Subcutaneous abdominal adipose tissue (tissue), 5 donors: ENCODE results near the gene MNDA.

Source experiments
- H3K27ac ChIP-seq: one replicate; pipeline ENCODE4 v1.7.0; 2013; ENCODE audit warnings: low read depth, mild to moderate bottlenecking, inconsistent platforms, low read length, moderate library complexity
- H3K27me3 ChIP-seq, 5 donors: one replicate each; pipeline ENCODE4 v1.7.0; 2013; ENCODE audit warnings: low read length in 5 of 5, inconsistent platforms in 1 of 5; ENCODE audit not compliant: control insufficient read depth in 5 of 5, insufficient read depth in 4 of 5
- H3K36me3 ChIP-seq, 5 donors: one replicate each; pipeline ENCODE4 v1.7.0; 2013; ENCODE audit warnings: low read length in 5 of 5; ENCODE audit not compliant: control insufficient read depth in 5 of 5, insufficient read depth in 5 of 5
- H3K4me1 ChIP-seq, 5 donors: one replicate each; pipeline ENCODE4 v1.7.0; 2013; ENCODE audit warnings: low read length in 5 of 5, mild to moderate bottlenecking in 3 of 5, moderate library complexity in 1 of 5; ENCODE audit not compliant: control insufficient read depth in 5 of 5, insufficient read depth in 5 of 5
- H3K4me3 ChIP-seq, 5 donors: one replicate each; pipeline ENCODE4 v1.7.0; 2013; ENCODE audit warnings: low read length in 5 of 5, low read depth in 1 of 5
- H3K9ac ChIP-seq, 5 donors: one replicate each; pipeline ENCODE4 v1.7.0; 2013; ENCODE audit warnings: low read length in 5 of 5, mild to moderate bottlenecking in 4 of 5, moderate library complexity in 3 of 5
- H3K9me3 ChIP-seq, 5 donors: one replicate each; pipeline ENCODE4 v1.7.0; 2013; ENCODE audit warnings: low read length in 5 of 5; ENCODE audit not compliant: control insufficient read depth in 5 of 5
- donor health status: healthy.
- donor health status: healthy.
- donor health status: healthy.
- donor health status: healthy.
- donor health status: healthy.

MNDA gene

DNA sequence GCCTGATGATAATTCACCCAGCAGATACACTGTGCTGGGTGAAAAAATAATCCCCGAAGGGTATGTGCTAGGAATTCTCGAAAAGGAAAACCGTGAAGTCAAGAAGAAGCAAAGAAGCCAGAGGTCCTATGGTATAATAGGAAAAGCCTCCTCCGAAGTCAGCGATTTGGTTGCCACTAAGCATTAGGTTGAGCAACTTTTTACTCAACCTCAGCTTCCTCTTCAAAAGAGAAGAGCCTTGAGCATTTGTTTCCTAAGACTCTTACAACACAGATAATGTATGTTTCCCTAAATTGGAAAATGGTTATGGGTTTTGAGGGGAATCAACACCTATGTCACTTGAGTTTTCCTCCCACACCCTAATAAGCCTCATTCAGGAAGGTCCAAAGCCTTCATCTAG is 21.3 kb upstream of the MNDA start:
- H3K27me3 ChIP-seq, result no peaks in the 10 kb centered on the region
- H3K9me3 ChIP-seq, result no peaks in the 10 kb centered on the region
- no peak overlapping the region for H3K9ac ChIP-seq
- H3K4me1 ChIP-seq, result peaks cover 0 to 15% (median 5%) of the 10 kb centered on the region in 5 donors
- H3K4me3 ChIP-seq, result no peak overlapping the region
- no peak overlapping the region for H3K27ac ChIP-seq
- no peaks in the 10 kb centered on the region for H3K36me3 ChIP-seq

- no peak overlapping the region for H3K27ac ChIP-seq
- no peaks in the 10 kb centered on the region for H3K9me3 ChIP-seq
- no peaks in the 10 kb centered on the region for H3K36me3 ChIP-seq
- H3K27me3 ChIP-seq, result no peaks in the 10 kb centered on the region
- H3K4me1 ChIP-seq, result peaks cover 0 to 15% (median 5%) of the 10 kb centered on the region in 5 donors
- no peak overlapping the region for H3K4me3 ChIP-seq
- no peak overlapping the region for H3K9ac ChIP-seq
Observed at GRCh38 chr1:158810311-158810710, 20.8 kb upstream of the MNDA start.

DNA sequence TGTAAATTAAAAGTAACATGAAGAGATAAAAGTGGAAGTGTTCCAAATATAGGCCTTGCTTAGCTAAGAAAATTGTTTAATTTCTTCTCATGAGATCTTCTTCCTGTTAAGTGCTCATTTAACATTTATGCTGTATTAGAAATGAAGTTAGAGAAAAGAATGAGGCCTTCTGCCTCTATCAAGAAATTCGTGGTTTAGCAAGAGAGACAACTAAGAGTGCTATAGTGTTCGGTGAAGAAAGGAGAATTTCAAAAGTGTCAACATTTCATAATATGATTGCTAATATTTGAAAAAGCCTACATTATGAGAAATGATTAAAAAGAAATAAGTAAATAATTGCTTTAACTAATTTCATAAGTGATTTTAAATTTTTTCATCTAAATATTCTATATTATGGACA is 18.8 kb upstream of the MNDA start:
- H3K4me1 ChIP-seq, result peaks cover 0 to 8% (median 5%) of the 10 kb centered on the region in 5 donors
- no peaks in the 10 kb centered on the region for H3K27me3 ChIP-seq
- no peak overlapping the region for H3K9ac ChIP-seq
- H3K36me3 ChIP-seq, result no peaks in the 10 kb centered on the region
- H3K27ac ChIP-seq, result no peak overlapping the region
- no peaks in the 10 kb centered on the region for H3K9me3 ChIP-seq
- no peak overlapping the region for H3K4me3 ChIP-seq

GRCh38 chr1:158813164-158813563 is 18.0 kb upstream of the MNDA start:
- no peaks in the 10 kb centered on the region for H3K9me3 ChIP-seq
- no peaks in the 10 kb centered on the region for H3K36me3 ChIP-seq
- peaks cover 0 to 8% (median 5%) of the 10 kb centered on the region in 5 donors for H3K4me1 ChIP-seq
- no peak overlapping the region for H3K4me3 ChIP-seq
- no peaks in the 10 kb centered on the region for H3K27me3 ChIP-seq
- no peak overlapping the region for H3K9ac ChIP-seq
- no peak overlapping the region for H3K27ac ChIP-seq

- H3K9me3 ChIP-seq, result no peaks in the 10 kb centered on the region
- H3K36me3 ChIP-seq, result no peaks in the 10 kb centered on the region
- no peak overlapping the region for H3K4me3 ChIP-seq
- peaks cover 0 to 8% (median 0%) of the 10 kb centered on the region in 5 donors for H3K4me1 ChIP-seq
- no peaks in the 10 kb centered on the region for H3K27me3 ChIP-seq
- no peak overlapping the region for H3K27ac ChIP-seq
- no peak overlapping the region for H3K9ac ChIP-seq
Observed at GRCh38 chr1:158814970-158815369, 16.2 kb upstream of the MNDA start.

GRCh38 chr1:158818560-158818959 is 12.6 kb upstream of the MNDA start:
- peaks cover 0 to 6% (median 0%) of the 10 kb centered on the region in 5 donors for H3K4me1 ChIP-seq
- no peaks in the 10 kb centered on the region for H3K27me3 ChIP-seq
- H3K36me3 ChIP-seq, result no peaks in the 10 kb centered on the region
- no peaks in the 10 kb centered on the region for H3K9me3 ChIP-seq
- H3K4me3 ChIP-seq, result no peak overlapping the region
- H3K27ac ChIP-seq, result no peak overlapping the region
- H3K9ac ChIP-seq, result no peak overlapping the region

DNA sequence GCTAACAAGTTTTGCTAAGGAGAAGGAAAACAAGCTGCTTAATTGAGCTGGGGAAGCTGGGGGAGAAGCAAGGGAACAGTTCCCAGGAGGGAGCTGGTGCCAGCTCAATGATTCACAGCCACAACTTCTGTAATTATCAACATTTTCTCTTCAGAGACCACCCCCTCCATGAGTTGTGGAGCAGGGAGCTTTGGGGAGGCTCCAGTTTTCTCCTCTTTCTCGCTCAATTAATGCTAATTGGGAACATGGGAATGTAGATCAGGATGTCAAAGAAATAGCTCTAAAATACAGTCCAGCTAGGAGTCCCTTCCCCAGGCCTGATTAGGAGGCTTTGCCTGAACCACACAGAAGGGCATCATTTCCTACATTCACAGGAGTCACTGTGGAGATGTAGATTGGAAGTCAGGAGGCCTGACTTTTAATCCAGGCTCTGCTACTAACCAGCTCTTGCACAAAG is 12.1 kb upstream of the MNDA start:
- Histone ChIP-seq H3K4me3 (no peak overlapping the region), H3K36me3 (no peaks in the 10 kb centered on the region), H3K9me3 (no peaks in the 10 kb centered on the region), H3K4me1 (peaks cover 0 to 6% (median 0%) of the 10 kb centered on the region in 5 donors), H3K27ac (no peak overlapping the region), H3K9ac (no peak overlapping the region), H3K27me3 (no peaks in the 10 kb centered on the region)

DNA sequence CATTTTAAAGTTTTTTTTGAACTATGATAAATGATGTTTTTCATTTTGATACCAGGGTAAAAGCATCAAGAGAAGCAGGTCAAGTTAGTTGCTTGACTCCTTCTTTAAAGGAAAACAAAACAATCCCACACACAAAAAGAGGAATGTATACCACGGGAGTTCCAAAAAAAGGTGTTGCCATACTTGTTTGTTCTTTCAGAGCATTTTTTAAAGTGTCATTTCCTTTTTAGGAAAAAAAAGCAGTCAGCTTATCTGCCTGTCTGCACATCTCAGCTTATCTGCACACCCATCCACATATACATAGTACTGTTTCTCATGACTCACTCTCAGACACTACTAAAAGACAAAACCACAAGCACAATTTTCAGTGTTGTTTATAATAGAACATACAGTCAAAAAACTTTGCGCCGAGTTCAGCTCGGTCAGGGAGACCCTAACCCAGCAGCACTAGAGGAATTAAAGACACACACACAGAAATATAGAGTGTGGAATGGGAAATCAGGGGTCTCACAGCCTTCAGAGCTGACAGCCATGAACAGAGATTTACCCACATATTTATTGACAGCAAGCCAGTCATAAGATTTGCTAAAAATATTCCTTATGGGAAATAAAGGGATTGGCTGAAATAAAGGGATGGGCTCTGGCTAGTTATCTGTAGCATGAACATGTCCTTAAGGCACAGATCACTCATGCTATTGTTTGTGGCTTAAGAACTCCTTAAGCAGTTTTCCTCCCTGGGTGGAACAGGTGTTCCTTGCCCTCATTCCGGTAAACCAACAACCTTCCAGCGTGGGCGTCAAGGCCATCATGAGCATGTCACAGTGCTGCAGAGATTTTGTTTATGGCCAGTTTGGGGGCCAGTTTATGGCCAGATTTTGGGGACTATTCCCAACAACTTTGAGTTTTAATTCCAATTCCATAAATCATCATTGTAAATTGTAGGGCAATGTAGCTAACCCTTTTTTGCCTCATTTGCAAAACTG is 11.4 kb upstream of the MNDA start:
- Histone ChIP-seq H3K4me3 (no peak overlapping the region), H3K27ac (no peak overlapping the region)

GRCh38 chr1:158821723-158822122 is 9.4 kb upstream of the MNDA start:
- Histone ChIP-seq H3K9me3 (no peaks in the 10 kb centered on the region), H3K36me3 (no peaks in the 10 kb centered on the region), H3K4me3 (no peak overlapping the region), H3K27ac (no peak overlapping the region), H3K9ac (no peak overlapping the region), H3K4me1 (peaks cover 0 to 6% (median 0%) of the 10 kb centered on the region in 5 donors), H3K27me3 (no peaks in the 10 kb centered on the region)

More for the DNA sequence above, 11.4 kb upstream of the MNDA start:
- no peak overlapping the region for H3K9ac ChIP-seq
- H3K27me3 ChIP-seq, result no peaks in the 10 kb centered on the region
- no peaks in the 10 kb centered on the region for H3K9me3 ChIP-seq
- peaks cover 0 to 6% (median 0%) of the 10 kb centered on the region in 5 donors for H3K4me1 ChIP-seq
- no peaks in the 10 kb centered on the region for H3K36me3 ChIP-seq

- H3K4me3 ChIP-seq, result no peak overlapping the region
- no peak overlapping the region for H3K27ac ChIP-seq
- H3K36me3 ChIP-seq, result no peaks in the 10 kb centered on the region
- H3K27me3 ChIP-seq, result no peaks in the 10 kb centered on the region
- H3K9ac ChIP-seq, result no peak overlapping the region
- peaks cover 0 to 8% (median 0%) of the 10 kb centered on the region in 5 donors for H3K4me1 ChIP-seq
- peaks cover 0 to 4% (median 0%) of the 10 kb centered on the region in 5 donors for H3K9me3 ChIP-seq
Observed at GRCh38 chr1:158830074-158830677, 975 bp upstream of the MNDA start.
